ENCODE results near the gene BCL11A. TPM values are rescaled to one million over a fixed set of nuclear protein-coding genes. Genes with fewer than 3 reads are reported as not detected.
"Not testable (repeated sequence)": the region's sequence is repeated elsewhere in the genome, so short reads cannot be mapped to it uniquely, and the experiment has no call there.

BCL11A gene
- total RNA-seq, 1 experiment from 2014 or later = 0.33 TPM

- no peak for ATAC-seq
- ChIA-PET POLR2A (no interaction called here), CTCF (no interaction called here)
- intact Hi-C loops (cut with micrococcal nuclease; ENCODE audit: unreplicated experiment) = no loop called here
- Histone ChIP-seq H3K36me3 (ENCODE audit: control insufficient read depth, insufficient read depth, low read length) (no peaks in the 10 kb centered on the region), H3K27ac (ENCODE audit: low read length) (no peak overlapping the region), H3K4me3 (ENCODE audit: low read depth in 2 of 2, low read length in 2 of 2) (no peak overlapping the region), H3K9me3 (ENCODE audit: control insufficient read depth, insufficient read depth, low read depth, low read length) (no peaks in the 10 kb centered on the region), H3K27me3 (ENCODE audit: control insufficient read depth, insufficient read depth, low read length) (no peaks in the 10 kb centered on the region; the same call in 1 of the 2 replicates), H3K4me1 (ENCODE audit: control insufficient read depth, insufficient read depth, low read length) (no peaks in the 10 kb centered on the region)
- BruUV-seq (replicated peaks) = no TSS peak
- in situ Hi-C loops (cut with HindIII; ENCODE audit: low pct_unique_long_range_greater_than_20kb, low sequenced_read_pairs) = no loop called here
- TF ChIP-seq POLR2AphosphoS5 (IDR thresholded peaks at IDR 0.05; ENCODE audit: low read depth, low read length) (no peak), CTCF (IDR thresholded peaks at IDR 0.05) (no peak), TCF7L2 (IDR thresholded peaks at IDR 0.05; ENCODE audit: low read depth, low read length) (no peak), REST (IDR thresholded peaks at IDR 0.05; ENCODE audit: insufficient read depth in 1 of 2, low read depth in 2 of 2, low read length in 1 of 2) (no peak), SIN3A (IDR thresholded peaks at IDR 0.05; ENCODE audit: borderline replicate concordance, insufficient read depth, low read depth, low read length) (no peak)
- no peak for DNase-seq (ENCODE audit: low read depth, low spot score)
Observed at GRCh38 chr2:60422826-60423483, 130.5 kb downstream of the BCL11A start.

- H3K4me1 ChIP-seq (ENCODE audit: control insufficient read depth, insufficient read depth, low read length); H3K36me3 ChIP-seq (ENCODE audit: control insufficient read depth, insufficient read depth, low read length); ATAC-seq; intact Hi-C loops (cut with micrococcal nuclease; ENCODE audit: unreplicated experiment); H3K27me3 ChIP-seq (ENCODE audit: control insufficient read depth, insufficient read depth, low read length); H3K9me3 ChIP-seq (ENCODE audit: control insufficient read depth, insufficient read depth, low read depth, low read length); H3K4me3 ChIP-seq (ENCODE audit: low read depth in 2 of 2, low read length in 2 of 2); DNase-seq (ENCODE audit: low read depth, low spot score); H3K27ac ChIP-seq (ENCODE audit: low read length); BruUV-seq (replicated peaks); in situ Hi-C loops (cut with HindIII; ENCODE audit: low pct_unique_long_range_greater_than_20kb, low sequenced_read_pairs); POLR2A ChIA-PET: not testable (repeated sequence)
- CTCF ChIA-PET = interaction anchor here (0.7 kb wide), 1 partner anchor 723 kb away, joined by 5 read pairs; no protein-coding TSS in a partner anchor
Observed at GRCh38 chr2:60417210-60417609, 136.2 kb downstream of the BCL11A start.

- Histone ChIP-seq H3K4me1 (ENCODE audit: control insufficient read depth, insufficient read depth, low read length) (no peaks in the 10 kb centered on the region), H3K4me3 (ENCODE audit: low read depth in 2 of 2, low read length in 2 of 2) (no peak overlapping the region), H3K36me3 (ENCODE audit: control insufficient read depth, insufficient read depth, low read length) (no peaks in the 10 kb centered on the region), H3K27me3 (ENCODE audit: control insufficient read depth, insufficient read depth, low read length) (no peaks in the 10 kb centered on the region), H3K9me3 (ENCODE audit: control insufficient read depth, insufficient read depth, low read depth, low read length) (no peaks in the 10 kb centered on the region), H3K27ac (ENCODE audit: low read length) (no peak overlapping the region)
- ChIA-PET POLR2A (no interaction called here), CTCF (interaction anchor here (0.6 to 0.7 kb wide), 2 partner anchors 632 to 723 kb away, joined by 3 to 5 read pairs; no protein-coding TSS in a partner anchor)
- BruUV-seq (replicated peaks) = no TSS peak
- ATAC-seq (no peak), DNase-seq (ENCODE audit: low read depth, low spot score) (no peak)
- intact Hi-C loops (cut with micrococcal nuclease; ENCODE audit: unreplicated experiment) (no loop called here), in situ Hi-C loops (cut with HindIII; ENCODE audit: low pct_unique_long_range_greater_than_20kb, low sequenced_read_pairs) (no loop called here)
- TF ChIP-seq REST (IDR thresholded peaks at IDR 0.05; ENCODE audit: insufficient read depth in 1 of 2, low read depth in 2 of 2, low read length in 1 of 2) (no peak), SIN3A (IDR thresholded peaks at IDR 0.05; ENCODE audit: borderline replicate concordance, insufficient read depth, low read depth, low read length) (no peak), TCF7L2 (IDR thresholded peaks at IDR 0.05; ENCODE audit: low read depth, low read length) (no peak), POLR2AphosphoS5 (IDR thresholded peaks at IDR 0.05; ENCODE audit: low read depth, low read length) (no peak)
Observed at GRCh38 chr2:60416221-60417008, 137.0 kb downstream of the BCL11A start.
